Gastroesophageal sphincter (tissue), 4 donors: ENCODE results near the gene DOCK2. TPM values are rescaled to one million over a fixed set of nuclear protein-coding genes. Genes with fewer than 3 reads are reported as not detected.

Experiments
- ATAC-seq: fragments of 150-250 bp; one replicate; pipeline ENCODE4 v1.9.1; 2016; ENCODE audit warnings: mild to moderate bottlenecking, moderate library complexity
- H3K27ac ChIP-seq, 4 donors: fragments of 200-600 bp; sonication (generic) in 3 of 4; 1 replicate in 3 of 4; 2 replicates in 1 of 4; pipeline ENCODE4 v1.5.1; 2016 to 2019
- H3K27me3 ChIP-seq: fragments of 200-600 bp; sonication (generic); one replicate; pipeline ENCODE4 v1.5.1; 2019
- H3K36me3 ChIP-seq, 2 donors: fragments of 200-600 bp; sonication (generic); one replicate each; pipeline ENCODE4 v1.5.1; 2019; ENCODE audit warnings: control low read depth in 1 of 2
- H3K4me1 ChIP-seq, 3 donors: fragments of 200-600 bp; sonication (generic); 1 replicate in 2 of 3; 2 replicates in 1 of 3; pipeline ENCODE4 v1.5.1; 2016 to 2019; ENCODE audit warnings: control low read depth in 2 of 3
- H3K4me3 ChIP-seq, 2 donors: fragments of 200-600 bp; sonication (generic); one replicate each; pipeline ENCODE4 v1.5.1; 2019; ENCODE audit warnings: mild to moderate bottlenecking in 1 of 2, moderate library complexity in 1 of 2
- H3K9me3 ChIP-seq, 3 donors: fragments of 200-600 bp; sonication (generic); one replicate each; pipeline ENCODE4 v1.5.1; 2017 to 2019; ENCODE audit warnings: control low read depth in 2 of 3
- CTCF ChIP-seq, 4 experiments: fragments of 200-600 bp in 2 of 4; fragments of 450-650 bp in 2 of 4; sonication (generic) in 1 of 4; IDR thresholded peaks; one replicate each; pipeline ENCODE4 v1.5.1; 2017 to 2019; ENCODE audit warnings: antibody characterized with exemption in 4 of 4, mild to moderate bottlenecking in 2 of 4, moderate library complexity in 2 of 4
- EP300 ChIP-seq: sonication (generic); formaldehyde crosslinking; IDR thresholded peaks from one replicate; pipeline ENCODE4 v1.6.1; 2017; ENCODE audit warnings: antibody characterized with exemption, mild to moderate bottlenecking
- POLR2A ChIP-seq, 2 donors: fragments of 450-650 bp; IDR thresholded peaks; one replicate each; pipeline ENCODE4 v1.6.1; 2017; ENCODE audit warnings: antibody characterized with exemption in 2 of 2, mild to moderate bottlenecking in 2 of 2, moderate library complexity in 1 of 2
- POLR2AphosphoS5 ChIP-seq: sonication (generic); formaldehyde crosslinking; IDR thresholded peaks from one replicate; pipeline ENCODE4 v1.6.1; 2017; ENCODE audit warnings: antibody characterized with exemption
- WGBS, 2 donors: methylation state at CpG; one replicate each; pipeline ENCODE4 v1.1.5; 2018; ENCODE audit warnings: low coverage in 1 of 2; 5-methylcytosine and 5-hydroxymethylcytosine counted together
- total RNA-seq, 4 donors: library from RNA; depleted of rRNA; stranded (reverse); fragments of >200 nt; gene quantifications; one replicate each; pipeline ENCODE4 v1.1.0, GENCODE V29; 2016

The DOCK2 gene
- total RNA-seq, 4 donors from 2014 or later = 9.3 to 20.6 (median 11.8) TPM

- H3K27ac ChIP-seq = no peak overlapping the region
- no peaks in the 10 kb centered on the region for H3K9me3 ChIP-seq
- H3K4me1 ChIP-seq = no peaks in the 10 kb centered on the region
- 40 to 43% methylated on average over 8 to 13 of the region's 14 CpGs for WGBS, 2 donors
- no peak for ATAC-seq
- H3K36me3 ChIP-seq = no peaks in the 10 kb centered on the region
- H3K27me3 ChIP-seq = peaks cover 8% of the 10 kb centered on the region
- H3K4me3 ChIP-seq = no peak overlapping the region
- TF ChIP-seq POLR2A (IDR thresholded peaks at IDR 0.05) = no peak
- peak in 2 of 4 experiments; percentile 11 to 58 for TF ChIP-seq CTCF (IDR thresholded peaks at IDR 0.05)
Observed at GRCh38 chr5:170070556-170071412, 433.7 kb downstream of the DOCK2 start.

DNA sequence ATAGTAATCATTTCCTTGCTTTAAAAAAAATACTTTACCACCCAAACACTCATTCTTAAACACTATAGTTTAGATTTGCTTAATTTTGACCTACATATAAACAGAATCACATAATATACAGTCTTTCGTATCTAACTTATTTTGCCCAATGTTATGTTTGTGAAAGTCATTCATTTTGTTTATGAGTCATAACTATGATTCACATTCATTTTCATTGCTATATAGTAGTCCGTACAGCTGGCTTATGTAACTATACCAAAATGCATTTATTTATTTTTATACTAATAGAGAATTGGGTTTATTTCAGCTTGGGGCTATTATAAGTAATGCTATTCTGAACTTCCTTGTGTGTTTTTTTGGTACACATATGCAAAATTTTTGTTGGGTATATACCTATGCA, 434.7 kb downstream of the DOCK2 start:
- no peaks in the 10 kb centered on the region for H3K9me3 ChIP-seq
- H3K36me3 ChIP-seq = no peaks in the 10 kb centered on the region
- no peak for ATAC-seq
- 87 to 91% methylated on average over 2 of the region's 2 CpGs for WGBS, 2 donors
- H3K27me3 ChIP-seq = peaks cover 15% of the 10 kb centered on the region
- no peak overlapping the region for H3K4me3 ChIP-seq
- H3K4me1 ChIP-seq = no peaks in the 10 kb centered on the region
- TF ChIP-seq POLR2AphosphoS5 = no peak
- no peak for TF ChIP-seq CTCF (IDR thresholded peaks at IDR 0.05)
- H3K27ac ChIP-seq = no peak overlapping the region

DNA sequence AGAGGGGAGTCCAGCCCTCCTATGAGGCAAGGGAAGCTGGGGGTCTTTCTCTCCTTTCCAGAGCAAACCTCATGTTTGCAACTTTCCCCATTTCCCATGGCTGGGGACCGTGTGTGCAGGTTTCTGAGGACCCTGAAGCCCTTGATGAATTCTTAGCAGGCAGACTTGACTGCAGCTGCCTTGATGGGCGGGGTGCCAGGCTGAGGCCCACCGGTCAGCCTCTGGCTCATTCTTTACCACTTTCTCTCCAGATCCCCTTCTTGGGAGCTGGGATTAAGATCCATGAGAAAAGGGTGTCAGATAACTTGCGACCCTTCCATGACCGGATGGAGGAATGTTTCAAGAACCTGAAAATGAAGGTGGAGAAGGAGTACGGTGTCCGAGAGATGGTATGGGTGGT, 438.6 kb downstream of the DOCK2 start:
- Histone ChIP-seq H3K27ac (no peak overlapping the region), H3K4me3 (no peak overlapping the region), H3K27me3 (peaks cover 15% of the 10 kb centered on the region), H3K9me3 (no peaks in the 10 kb centered on the region), H3K4me1 (no peaks in the 10 kb centered on the region), H3K36me3 (no peaks in the 10 kb centered on the region)
- ATAC-seq = no peak
- TF ChIP-seq CTCF (IDR thresholded peaks at IDR 0.05) (no peak), POLR2AphosphoS5 (no peak)
- 31 to 41% methylated on average over 3 to 6 of the region's 7 CpGs for WGBS, 2 donors

DNA sequence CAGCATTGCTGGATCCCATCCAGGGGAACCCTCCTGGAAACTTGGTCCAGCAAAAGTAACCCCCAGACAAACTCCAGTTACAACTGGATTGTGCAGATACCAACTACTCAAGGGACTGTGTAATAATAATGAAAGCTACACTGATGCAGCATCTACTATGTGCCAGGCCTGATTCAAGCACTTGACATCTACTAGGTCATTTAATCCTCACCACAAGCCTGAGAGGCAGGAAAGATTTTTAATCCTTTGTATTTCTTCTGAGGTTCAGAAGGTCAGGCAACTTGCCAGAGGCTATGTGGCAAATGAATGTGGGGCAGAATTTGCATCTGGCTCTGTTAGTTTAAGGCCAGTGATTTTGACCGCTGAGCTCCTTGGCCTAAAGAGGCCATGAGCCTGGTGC, 439.1 kb downstream of the DOCK2 start:
- no peak for ATAC-seq
- no peak for TF ChIP-seq CTCF (IDR thresholded peaks at IDR 0.05)
- no peak for TF ChIP-seq POLR2AphosphoS5
- TF ChIP-seq EP300 = no peak
- TF ChIP-seq POLR2A (IDR thresholded peaks at IDR 0.05) = no peak
- WGBS, 2 donors = 60 to 71% methylated on average over 1 of the region's 1 CpG
- no peaks in the 10 kb centered on the region for H3K36me3 ChIP-seq
- no peaks in the 10 kb centered on the region for H3K4me1 ChIP-seq
- peaks cover 15% of the 10 kb centered on the region for H3K27me3 ChIP-seq
- H3K9me3 ChIP-seq = no peaks in the 10 kb centered on the region
- H3K27ac ChIP-seq = no peak overlapping the region
- H3K4me3 ChIP-seq = no peak overlapping the region

DNA sequence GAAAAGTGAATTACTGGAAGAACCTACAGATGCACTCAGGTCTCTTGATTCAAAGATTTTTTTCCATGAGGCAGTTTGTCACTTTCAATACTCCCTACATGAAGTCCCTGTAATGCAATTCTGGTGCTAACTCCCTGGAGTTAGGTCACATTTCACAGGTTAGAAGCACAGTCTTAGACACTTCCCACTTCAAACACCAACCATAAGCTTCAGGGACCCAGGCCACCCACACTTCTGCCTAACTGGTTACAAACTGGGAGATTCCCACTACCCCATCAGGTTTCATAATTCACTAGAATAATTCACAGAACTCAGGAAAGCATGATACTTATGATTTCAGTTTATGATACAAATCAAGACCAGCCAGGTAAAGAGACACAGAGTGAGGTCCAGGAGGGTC, 439.7 kb downstream of the DOCK2 start:
- H3K36me3 ChIP-seq = no peaks in the 10 kb centered on the region
- H3K4me3 ChIP-seq = no peak overlapping the region
- H3K27ac ChIP-seq = no peak overlapping the region
- no peaks in the 10 kb centered on the region for H3K9me3 ChIP-seq
- H3K4me1 ChIP-seq = no peaks in the 10 kb centered on the region
- H3K27me3 ChIP-seq = peaks cover 15% of the 10 kb centered on the region
- TF ChIP-seq POLR2AphosphoS5 (no peak), CTCF (IDR thresholded peaks at IDR 0.05) (no peak), POLR2A (IDR thresholded peaks at IDR 0.05) (no peak), EP300 (no peak)
- no peak for ATAC-seq
